H1 (cell line): Measurements from ENCODE around the gene ALOX5. TPM values are rescaled to one million over a fixed set of nuclear protein-coding genes. Genes with fewer than 3 reads are reported as not detected.

ENCODE experiments used
- CEBPB ChIP-seq: IDR thresholded peaks from 2 replicates; pipeline ENCODE4 v1.6.1; 2012; ENCODE audit warnings: low read depth, low read length
- FOSL1 ChIP-seq: IDR thresholded peaks from 2 replicates; pipeline ENCODE4 v1.6.1; 2011; ENCODE audit warnings: mild to moderate bottlenecking, low read depth, low read length, moderate library complexity; ENCODE audit not compliant: insufficient read depth
- NRF1 ChIP-seq: IDR thresholded peaks from 2 replicates; pipeline ENCODE4 v1.6.1; 2011; ENCODE audit warnings: mild to moderate bottlenecking, low read depth, low read length, improper control_type of control experiment
- RXRA ChIP-seq: IDR thresholded peaks from 2 replicates; pipeline ENCODE4 v1.6.1; 2011; ENCODE audit warnings: low read depth, mild to moderate bottlenecking, low read length, moderate library complexity; ENCODE audit not compliant: insufficient read depth
- SRF ChIP-seq: IDR thresholded peaks from 2 replicates; pipeline ENCODE4 v1.6.1; 2011; ENCODE audit warnings: mild to moderate bottlenecking, low read depth, low read length, moderate library complexity
- polyA plus RNA-seq, 7 experiments: library from polyadenylated mRNA; depleted of rRNA in 3 of 7; stranded (reverse) in 5 of 7; unstranded in 2 of 7; fragments of >200 nt in 5 of 7; fragments of 200-250 nt in 2 of 7; gene quantifications; 1 replicate in 5 of 7; 2 replicates in 1 of 7; 4 replicates in 1 of 7; pipeline versions ENCODE4 v1.2.1 to v1.2.3, GENCODE V29; 2011 to 2013; ENCODE audit warnings: missing spikeins in 2 of 7, mixed read lengths in 2 of 7
- total RNA-seq: library from RNA; stranded (reverse); fragmentation: NEBNext Ultra II Directional; extraction: Animal tissue kit (Norgen Biotek cat#: 25700); gene quantifications from 2 replicates; pipeline ENCODE4 v1.2.1, GENCODE V29; 2021
- TF ChIP-seq, protein P1 (sequence below): IDR thresholded peaks from 2 replicates; pipeline ENCODE4 v1.6.1; 2011; ENCODE audit warnings: low read length, improper control_type of control experiment

ALOX5 gene
- total and polyA plus RNA-seq, 2 of the 8 experiments (the other 6 are each of a cell fraction or from before 2014, with no cell fraction given), result 1.6 to 3.8 TPM

DNA sequence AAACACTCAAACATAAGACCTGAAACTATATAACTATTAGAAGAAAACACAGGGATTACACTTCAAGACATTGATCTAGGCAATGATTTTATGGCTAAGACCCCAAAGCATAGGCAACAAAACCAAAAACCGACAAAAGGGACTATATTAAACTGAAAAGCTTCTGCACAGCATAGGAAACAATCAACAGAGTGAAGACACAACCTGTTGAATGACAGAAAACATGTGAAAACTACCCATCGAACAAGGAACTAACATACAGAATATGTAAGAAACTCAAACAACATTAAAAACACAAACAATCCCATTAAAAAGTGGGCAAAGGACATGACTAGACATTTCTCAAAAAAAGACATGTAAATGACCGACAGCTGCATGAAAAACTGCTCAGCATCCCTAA is 109.0 kb downstream of the ALOX5 start (continued):
- TF ChIP-seq, protein P1, sequence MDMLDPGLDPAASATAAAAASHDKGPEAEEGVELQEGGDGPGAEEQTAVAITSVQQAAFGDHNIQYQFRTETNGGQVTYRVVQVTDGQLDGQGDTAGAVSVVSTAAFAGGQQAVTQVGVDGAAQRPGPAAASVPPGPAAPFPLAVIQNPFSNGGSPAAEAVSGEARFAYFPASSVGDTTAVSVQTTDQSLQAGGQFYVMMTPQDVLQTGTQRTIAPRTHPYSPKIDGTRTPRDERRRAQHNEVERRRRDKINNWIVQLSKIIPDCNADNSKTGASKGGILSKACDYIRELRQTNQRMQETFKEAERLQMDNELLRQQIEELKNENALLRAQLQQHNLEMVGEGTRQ, result no peak
- TF ChIP-seq RXRA (no peak), NRF1 (no peak), SRF (no peak), FOSL1 (no peak), CEBPB (no peak)
